Measurements from ENCODE around the gene LYSMD4. TPM values are rescaled to one million over a fixed set of nuclear protein-coding genes. Genes with fewer than 3 reads are reported as not detected.
A peak's percentile ranks its signal among the peaks of the same experiment; 100 is the strongest.

LYSMD4 gene
- total and polyA plus RNA-seq, 2 of the 13 experiments (the other 11 are each of a cell fraction or from before 2014, with no cell fraction given), result 7.4 to 8.5 TPM

DNA sequence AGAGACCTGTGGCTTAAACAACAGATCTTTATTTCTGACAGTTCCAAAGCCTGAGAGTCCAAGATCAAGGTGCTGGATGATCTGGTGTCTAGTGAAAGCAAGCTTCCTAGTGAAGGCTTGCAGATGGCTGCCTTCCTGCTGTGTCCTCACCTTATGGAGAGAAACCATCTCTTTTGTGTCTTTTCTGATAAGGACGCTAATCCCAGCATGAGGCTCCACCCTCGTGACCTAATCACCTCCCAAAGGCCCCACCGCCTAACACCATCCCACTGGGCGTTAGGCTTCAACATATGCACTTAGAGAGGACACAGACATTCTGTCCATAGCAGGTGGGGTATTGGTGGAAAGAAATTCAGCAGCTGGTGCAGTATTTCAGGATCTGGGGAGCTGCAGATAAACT lies 19.8 kb upstream of the LYSMD4 start:
- WGBS (ENCODE audit: low lambda C conversion rate), result 0% methylated on average over 1 of the region's 4 CpGs
- in situ Hi-C loops (cut with HindIII; ENCODE audit: extremely low pct_ligation_motif_present, low pct_unique_long_range_greater_than_20kb) (no loop called here), intact Hi-C loops (cut with micrococcal nuclease; ENCODE audit: unreplicated experiment) (no loop called here)
- Histone ChIP-seq H3K4me1 (ENCODE audit: insufficient read depth, low read length) (peaks cover 47% of the 10 kb centered on the region), H3K9me3 (ENCODE audit: low read length) (no peaks in the 10 kb centered on the region), H3K79me2 (ENCODE audit: insufficient read depth, low read length) (no peaks in the 10 kb centered on the region), H3K27me3 (ENCODE audit: control insufficient read depth in 1 of 2, insufficient read depth in 2 of 2, low read length in 2 of 2) (peaks cover 2 to 11% of the 10 kb centered on the region in 2 experiments; a peak in 4 of 5 replicates), H3K9ac (ENCODE audit: insufficient read depth, low read depth, low read length) (no peak overlapping the region), H2AFZ (ENCODE audit: low read length) (no peak overlapping the region), H4K20me1 (ENCODE audit: insufficient read depth, low read length) (no peaks in the 10 kb centered on the region), H3K27ac (ENCODE audit: extremely low read length, insufficient read depth, low read length) (no peak overlapping the region), H3K36me3 (replicated peaks in 1 of 2; ENCODE audit: control insufficient read depth in 1 of 2, insufficient read depth in 2 of 2, low read length in 2 of 2) (no peaks in the 10 kb centered on the region), H3K4me2 (ENCODE audit: low read depth, low read length) (peak overlapping the region; percentile 41), H3K4me3 (replicated peaks in 1 of 3; ENCODE audit: insufficient read depth in 1 of 3, low read depth in 2 of 3, low read length in 3 of 3) (no peak overlapping the region)
- DNase-seq (ENCODE audit: low spot score) (no peak), ATAC-seq (peak; percentile 28; the same call in 2 of the 3 replicates), FAIRE-seq (no peak)
- ChIA-PET CTCF (ENCODE audit: low intra/inter-chr PET ratio, low total read pairs) (no interaction called here), POLR2A (interaction anchor here (2.3 kb wide), 1 partner anchor 20 kb away, joined by 8 read pairs; the partner anchor contains the start of gene LYSMD4)
- no TSS peak for BruUV-seq (replicated peaks)
- TF ChIP-seq POLR2A (IDR thresholded peaks at IDR 0.05; ENCODE audit: insufficient read depth in 1 of 2, low read depth in 2 of 2, low read length in 2 of 2), result no peak
- TF ChIP-seq RCOR2 (CRISPR knock-in tag; IDR thresholded peaks at IDR 0.05), result no peak
- no peak for TF ChIP-seq ZNF10 (CRISPR knock-in tag; IDR thresholded peaks at IDR 0.05; ENCODE audit: borderline replicate concordance, low read depth)
- no peak for TF ChIP-seq PHF5A (CRISPR knock-in tag; IDR thresholded peaks at IDR 0.05; ENCODE audit: low read depth, unreplicated experiment)
- TF ChIP-seq, protein P1, sequence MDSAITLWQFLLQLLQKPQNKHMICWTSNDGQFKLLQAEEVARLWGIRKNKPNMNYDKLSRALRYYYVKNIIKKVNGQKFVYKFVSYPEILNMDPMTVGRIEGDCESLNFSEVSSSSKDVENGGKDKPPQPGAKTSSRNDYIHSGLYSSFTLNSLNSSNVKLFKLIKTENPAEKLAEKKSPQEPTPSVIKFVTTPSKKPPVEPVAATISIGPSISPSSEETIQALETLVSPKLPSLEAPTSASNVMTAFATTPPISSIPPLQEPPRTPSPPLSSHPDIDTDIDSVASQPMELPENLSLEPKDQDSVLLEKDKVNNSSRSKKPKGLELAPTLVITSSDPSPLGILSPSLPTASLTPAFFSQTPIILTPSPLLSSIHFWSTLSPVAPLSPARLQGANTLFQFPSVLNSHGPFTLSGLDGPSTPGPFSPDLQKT (CRISPR knock-in tag; IDR thresholded peaks at IDR 0.05; ENCODE audit: borderline replicate concordance), result no peak
- no peak for TF ChIP-seq SMAD3 (CRISPR knock-in tag; IDR thresholded peaks at IDR 0.05)
- TF ChIP-seq, protein P2, sequence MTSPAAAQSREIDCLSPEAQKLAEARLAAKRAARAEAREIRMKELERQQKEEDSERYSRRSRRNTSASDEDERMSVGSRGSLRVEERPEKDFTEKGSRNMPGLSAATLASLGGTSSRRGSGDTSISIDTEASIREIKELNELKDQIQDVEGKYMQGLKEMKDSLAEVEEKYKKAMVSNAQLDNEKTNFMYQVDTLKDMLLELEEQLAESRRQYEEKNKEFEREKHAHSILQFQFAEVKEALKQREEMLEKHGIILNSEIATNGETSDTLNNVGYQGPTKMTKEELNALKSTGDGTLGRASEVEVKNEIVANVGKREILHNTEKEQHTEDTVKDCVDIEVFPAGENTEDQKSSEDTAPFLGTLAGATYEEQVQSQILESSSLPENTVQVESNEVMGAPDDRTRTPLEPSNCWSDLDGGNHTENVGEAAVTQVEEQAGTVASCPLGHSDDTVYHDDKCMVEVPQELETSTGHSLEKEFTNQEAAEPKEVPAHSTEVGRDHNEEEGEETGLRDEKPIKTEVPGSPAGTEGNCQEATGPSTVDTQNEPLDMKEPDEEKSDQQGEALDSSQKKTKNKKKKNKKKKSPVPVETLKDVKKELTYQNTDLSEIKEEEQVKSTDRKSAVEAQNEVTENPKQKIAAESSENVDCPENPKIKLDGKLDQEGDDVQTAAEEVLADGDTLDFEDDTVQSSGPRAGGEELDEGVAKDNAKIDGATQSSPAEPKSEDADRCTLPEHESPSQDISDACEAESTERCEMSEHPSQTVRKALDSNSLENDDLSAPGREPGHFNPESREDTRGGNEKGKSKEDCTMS (CRISPR knock-in tag; conservative IDR thresholded peaks at IDR 0.05), result no peak
- TF ChIP-seq, protein P3, sequence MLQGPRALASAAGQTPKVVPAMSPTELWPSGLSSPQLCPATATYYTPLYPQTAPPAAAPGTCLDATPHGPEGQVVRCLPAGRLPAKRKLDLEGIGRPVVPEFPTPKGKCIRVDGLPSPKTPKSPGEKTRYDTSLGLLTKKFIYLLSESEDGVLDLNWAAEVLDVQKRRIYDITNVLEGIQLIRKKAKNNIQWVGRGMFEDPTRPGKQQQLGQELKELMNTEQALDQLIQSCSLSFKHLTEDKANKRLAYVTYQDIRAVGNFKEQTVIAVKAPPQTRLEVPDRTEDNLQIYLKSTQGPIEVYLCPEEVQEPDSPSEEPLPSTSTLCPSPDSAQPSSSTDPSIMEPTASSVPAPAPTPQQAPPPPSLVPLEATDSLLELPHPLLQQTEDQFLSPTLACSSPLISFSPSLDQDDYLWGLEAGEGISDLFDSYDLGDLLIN (CRISPR knock-in tag; IDR thresholded peaks at IDR 0.05; ENCODE audit: borderline replicate concordance), result no peak
- no peak for TF ChIP-seq ZNF816 (CRISPR knock-in tag; IDR thresholded peaks at IDR 0.05; ENCODE audit: borderline replicate concordance)
- no peak for TF ChIP-seq MTF2 (CRISPR knock-in tag; IDR thresholded peaks at IDR 0.05; ENCODE audit: borderline replicate concordance)
- TF ChIP-seq, protein P4, sequence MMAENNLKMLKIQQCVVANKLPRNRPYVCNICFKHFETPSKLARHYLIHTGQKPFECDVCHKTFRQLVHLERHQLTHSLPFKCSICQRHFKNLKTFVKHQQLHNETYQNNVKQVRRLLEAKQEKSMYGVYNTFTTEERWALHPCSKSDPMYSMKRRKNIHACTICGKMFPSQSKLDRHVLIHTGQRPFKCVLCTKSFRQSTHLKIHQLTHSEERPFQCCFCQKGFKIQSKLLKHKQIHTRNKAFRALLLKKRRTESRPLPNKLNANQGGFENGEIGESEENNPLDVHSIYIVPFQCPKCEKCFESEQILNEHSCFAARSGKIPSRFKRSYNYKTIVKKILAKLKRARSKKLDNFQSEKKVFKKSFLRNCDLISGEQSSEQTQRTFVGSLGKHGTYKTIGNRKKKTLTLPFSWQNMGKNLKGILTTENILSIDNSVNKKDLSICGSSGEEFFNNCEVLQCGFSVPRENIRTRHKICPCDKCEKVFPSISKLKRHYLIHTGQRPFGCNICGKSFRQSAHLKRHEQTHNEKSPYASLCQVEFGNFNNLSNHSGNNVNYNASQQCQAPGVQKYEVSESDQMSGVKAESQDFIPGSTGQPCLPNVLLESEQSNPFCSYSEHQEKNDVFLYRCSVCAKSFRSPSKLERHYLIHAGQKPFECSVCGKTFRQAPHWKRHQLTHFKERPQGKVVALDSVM (CRISPR knock-in tag; IDR thresholded peaks at IDR 0.05), result no peak
- TF ChIP-seq, protein P5, sequence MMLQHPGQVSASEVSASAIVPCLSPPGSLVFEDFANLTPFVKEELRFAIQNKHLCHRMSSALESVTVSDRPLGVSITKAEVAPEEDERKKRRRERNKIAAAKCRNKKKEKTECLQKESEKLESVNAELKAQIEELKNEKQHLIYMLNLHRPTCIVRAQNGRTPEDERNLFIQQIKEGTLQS (CRISPR knock-in tag; IDR thresholded peaks at IDR 0.05), result no peak
- no peak for TF ChIP-seq ZNF34 (CRISPR knock-in tag; IDR thresholded peaks at IDR 0.05; ENCODE audit: borderline replicate concordance)
- no peak for TF ChIP-seq FOXA3 (CRISPR knock-in tag; IDR thresholded peaks at IDR 0.05)
- TF ChIP-seq CEBPB (IDR thresholded peaks at IDR 0.05; ENCODE audit: borderline replicate concordance, low read depth, low read length), result no peak

Data from HepG2 (cell line).